SK-N-MC (cell line): ENCODE data around the gene DSE.

ENCODE experiments used
- DNase-seq: peaks from one replicate; pipeline ENCODE4 v3.0.0-alpha.2; 2011; ENCODE audit warnings: low read depth, low spot score
- H3K27ac ChIP-seq: fragments of 200-600 bp; sonication (generic); 2 replicates; pipeline ENCODE4 v1.5.1; 2016; ENCODE audit warnings: mixed run types
- H3K36me3 ChIP-seq: fragments of 200-600 bp; sonication (generic); 2 replicates; pipeline ENCODE4 v1.6.1; 2017; ENCODE audit warnings: antibody characterized with exemption, low read length, mixed read lengths; ENCODE audit not compliant: insufficient read depth
- H3K4me3 ChIP-seq: fragments of 200-600 bp; sonication (generic); 2 replicates; pipeline ENCODE4 v1.5.1; 2016
- H3K9ac ChIP-seq: fragments of 200-600 bp; sonication (generic); 2 replicates; pipeline ENCODE4 v1.8.0; 2017; ENCODE audit warnings: mixed run types, mixed read lengths; ENCODE audit not compliant: insufficient read length
- H3K9me3 ChIP-seq: fragments of 200-600 bp; sonication (generic); 2 replicates; pipeline ENCODE4 v1.6.1; 2017; ENCODE audit warnings: low read depth, mild to moderate bottlenecking, antibody characterized with exemption, low read length, moderate library complexity, mixed read lengths
- EZH2 ChIP-seq: fragments of 200-600 bp; sonication (generic); IDR thresholded peaks from one replicate; pipeline ENCODE4 v1.6.1; 2017; ENCODE audit warnings: antibody characterized with exemption
- FOXP2 ChIP-seq: optimal IDR thresholded peaks from 2 replicates; pipeline ENCODE3; 2011; ENCODE audit warnings: mild to moderate bottlenecking, moderate library complexity; ENCODE audit not compliant: insufficient read depth; ENCODE audit errors: extremely low read length, control extremely low read depth
- POLR2AphosphoS5 ChIP-seq: IDR thresholded peaks from 2 replicates; pipeline ENCODE4 v1.6.1; 2012; ENCODE audit warnings: mild to moderate bottlenecking, low read depth, low read length, borderline replicate concordance

The DSE gene

GRCh38 chr6:116445102-116445501 lies 74.4 kb downstream of the DSE start:
- DNase-seq, result no peak
- Histone ChIP-seq H3K9me3 (no peaks in the 10 kb centered on the region), H3K36me3 (no peaks in the 10 kb centered on the region), H3K27ac (no peak overlapping the region), H3K9ac (no peak overlapping the region), H3K4me3 (no peak overlapping the region)
- TF ChIP-seq EZH2 (no peak), FOXP2 (no peak), POLR2AphosphoS5 (no peak)

GRCh38 chr6:116446399-116446798 lies 75.7 kb downstream of the DSE start:
- no peak for DNase-seq
- no peaks in the 10 kb centered on the region for H3K36me3 ChIP-seq
- no peaks in the 10 kb centered on the region for H3K9me3 ChIP-seq
- H3K9ac ChIP-seq, result no peak overlapping the region
- TF ChIP-seq POLR2AphosphoS5, result no peak
- H3K27ac ChIP-seq, result no peak overlapping the region
- no peak overlapping the region for H3K4me3 ChIP-seq

GRCh38 chr6:116447052-116447451 lies 76.3 kb downstream of the DSE start:
- no peak for DNase-seq
- Histone ChIP-seq H3K27ac (no peak overlapping the region), H3K9ac (no peak overlapping the region), H3K4me3 (no peak overlapping the region), H3K36me3 (no peaks in the 10 kb centered on the region), H3K9me3 (no peaks in the 10 kb centered on the region)
- TF ChIP-seq EZH2 (no peak), POLR2AphosphoS5 (no peak), FOXP2 (no peak)

GRCh38 chr6:116447496-116448011 lies 76.8 kb downstream of the DSE start:
- Histone ChIP-seq H3K36me3 (no peaks in the 10 kb centered on the region), H3K9me3 (no peaks in the 10 kb centered on the region), H3K4me3 (0 out of 2 replicates have a peak overlapping the region, but pooled peaks have one; percentile 2), H3K27ac (no peak overlapping the region), H3K9ac (peak overlapping the region; percentile 19)
- peak; percentile 68 for DNase-seq
- TF ChIP-seq POLR2AphosphoS5 (no peak), EZH2 (no peak), FOXP2 (no peak)

GRCh38 chr6:116449565-116449964 lies 78.8 kb downstream of the DSE start:
- DNase-seq, result no peak
- Histone ChIP-seq H3K9ac (no peak overlapping the region), H3K36me3 (no peaks in the 10 kb centered on the region), H3K27ac (no peak overlapping the region), H3K9me3 (no peaks in the 10 kb centered on the region), H3K4me3 (no peak overlapping the region)
- TF ChIP-seq FOXP2, result no peak
- no peak for TF ChIP-seq POLR2AphosphoS5
- no peak for TF ChIP-seq EZH2

GRCh38 chr6:116450185-116450710 lies 79.5 kb downstream of the DSE start:
- no peaks in the 10 kb centered on the region for H3K9me3 ChIP-seq
- H3K4me3 ChIP-seq, result no peak overlapping the region
- H3K27ac ChIP-seq, result no peak overlapping the region
- TF ChIP-seq POLR2AphosphoS5, result no peak
- TF ChIP-seq EZH2, result no peak
- no peak for TF ChIP-seq FOXP2
- DNase-seq, result no peak
- H3K9ac ChIP-seq, result no peak overlapping the region
- no peaks in the 10 kb centered on the region for H3K36me3 ChIP-seq

- Histone ChIP-seq H3K9ac (no peak overlapping the region), H3K9me3 (no peaks in the 10 kb centered on the region), H3K4me3 (no peak overlapping the region), H3K27ac (no peak overlapping the region), H3K36me3 (no peaks in the 10 kb centered on the region)
- DNase-seq, result no peak
- no peak for TF ChIP-seq EZH2
- no peak for TF ChIP-seq POLR2AphosphoS5
- TF ChIP-seq FOXP2, result no peak
Observed at GRCh38 chr6:116450769-116451740, 80.3 kb downstream of the DSE start.

- Histone ChIP-seq H3K36me3 (no peaks in the 10 kb centered on the region), H3K27ac (no peak overlapping the region), H3K9me3 (no peaks in the 10 kb centered on the region), H3K9ac (no peak overlapping the region), H3K4me3 (no peak overlapping the region)
- no peak for TF ChIP-seq EZH2
- no peak for TF ChIP-seq POLR2AphosphoS5
- no peak for TF ChIP-seq FOXP2
- no peak for DNase-seq
Observed at GRCh38 chr6:116451916-116452315, 81.2 kb downstream of the DSE start.

- Histone ChIP-seq H3K4me3 (no peak overlapping the region), H3K36me3 (no peaks in the 10 kb centered on the region), H3K9me3 (no peaks in the 10 kb centered on the region), H3K27ac (no peak overlapping the region), H3K9ac (no peak overlapping the region)
- no peak for DNase-seq
- TF ChIP-seq EZH2 (no peak), POLR2AphosphoS5 (no peak), FOXP2 (no peak)
Observed at GRCh38 chr6:116452531-116452930, 81.8 kb downstream of the DSE start.
